Stimulated activated CD4-positive, alpha-beta T cell treated with anti-CD3 and anti-CD28 coated beads, TNF-alpha, amount 100 ng/mL, for 4 hours (primary cell): Measurements from ENCODE around the gene LYPD5.
"Not testable (repeated sequence)": the region's sequence is repeated elsewhere in the genome, so short reads cannot be mapped to it uniquely, and the experiment has no call there.

Source experiments
- DNase-seq, 3 experiments: peaks; one replicate each; pipeline ENCODE4 v3.0.0-alpha.2; 2020; ENCODE audit warnings: low read depth in 3 of 3

The LYPD5 gene

DNA sequence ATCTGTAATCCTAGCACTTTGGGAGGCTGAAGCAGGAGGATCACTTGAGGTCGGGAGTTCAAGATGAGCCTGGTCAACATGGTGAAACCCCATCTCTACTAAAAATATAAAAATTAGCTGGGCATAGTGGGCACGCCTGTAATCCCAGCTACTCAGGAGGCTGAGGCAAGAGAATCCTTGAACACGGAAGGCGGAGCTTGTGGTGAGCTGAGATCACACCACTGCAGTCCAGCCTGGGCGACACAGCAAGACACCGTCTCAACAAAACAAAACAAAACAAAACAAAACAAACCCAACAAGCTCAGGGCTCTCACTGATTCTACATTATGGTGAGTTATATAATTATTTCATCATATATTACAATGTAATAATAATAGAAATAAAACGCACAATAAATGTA is 4.2 kb upstream of the LYPD5 start:
- not testable (repeated sequence) for DNase-seq

DNA sequence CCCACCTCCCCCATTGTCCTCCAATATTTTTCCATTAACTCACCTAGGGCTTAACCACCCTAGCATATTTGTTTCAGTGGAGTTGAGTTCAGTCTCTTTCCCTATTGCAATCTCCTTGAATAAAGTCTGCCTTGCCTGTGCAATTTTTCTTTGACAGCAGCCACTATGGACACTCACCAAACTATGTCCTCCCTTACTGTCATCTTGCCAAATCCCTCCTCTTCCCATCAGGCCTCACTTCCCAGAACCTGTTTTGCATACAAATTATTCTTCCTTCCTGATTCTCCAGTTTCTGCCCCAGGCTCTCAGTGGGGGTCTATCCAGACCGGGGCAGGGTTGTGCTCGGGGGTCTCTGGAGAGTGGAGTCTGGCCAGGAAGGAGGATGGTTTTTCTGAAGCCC is 2.2 kb upstream of the LYPD5 start:
- no peak for DNase-seq

DNA sequence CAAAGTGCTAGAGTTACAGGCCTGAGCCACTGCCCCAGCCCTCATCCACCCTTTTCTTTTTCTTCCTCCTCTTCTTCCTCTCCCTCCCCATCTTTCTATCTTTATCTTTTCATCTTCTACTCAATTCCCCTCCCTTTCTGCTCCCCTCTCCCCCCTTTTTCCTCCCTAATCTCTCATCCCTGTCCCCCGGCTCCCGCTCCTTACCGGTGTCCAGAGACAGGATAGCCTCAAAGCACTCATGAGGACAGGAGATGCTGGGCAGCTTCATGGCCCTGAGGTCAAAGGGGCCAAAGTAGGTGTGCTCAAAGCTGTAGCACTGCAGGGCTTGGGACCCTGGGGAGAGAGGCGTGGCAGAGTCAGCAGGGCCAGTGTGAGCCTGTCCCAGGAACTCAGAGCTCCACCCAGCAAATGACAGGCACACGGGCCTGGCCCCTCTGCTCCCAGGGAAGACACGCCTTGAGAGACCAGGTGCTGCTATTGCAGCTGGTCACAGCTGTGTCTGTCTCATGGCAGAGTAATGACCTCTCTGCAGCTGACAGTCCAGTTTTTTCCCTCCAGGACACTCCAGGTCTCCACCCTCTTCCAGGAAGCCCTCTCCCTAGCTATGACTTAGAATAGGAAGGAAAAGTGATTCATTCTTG is 2.6 kb downstream of the LYPD5 start:
- no peak for DNase-seq

DNA sequence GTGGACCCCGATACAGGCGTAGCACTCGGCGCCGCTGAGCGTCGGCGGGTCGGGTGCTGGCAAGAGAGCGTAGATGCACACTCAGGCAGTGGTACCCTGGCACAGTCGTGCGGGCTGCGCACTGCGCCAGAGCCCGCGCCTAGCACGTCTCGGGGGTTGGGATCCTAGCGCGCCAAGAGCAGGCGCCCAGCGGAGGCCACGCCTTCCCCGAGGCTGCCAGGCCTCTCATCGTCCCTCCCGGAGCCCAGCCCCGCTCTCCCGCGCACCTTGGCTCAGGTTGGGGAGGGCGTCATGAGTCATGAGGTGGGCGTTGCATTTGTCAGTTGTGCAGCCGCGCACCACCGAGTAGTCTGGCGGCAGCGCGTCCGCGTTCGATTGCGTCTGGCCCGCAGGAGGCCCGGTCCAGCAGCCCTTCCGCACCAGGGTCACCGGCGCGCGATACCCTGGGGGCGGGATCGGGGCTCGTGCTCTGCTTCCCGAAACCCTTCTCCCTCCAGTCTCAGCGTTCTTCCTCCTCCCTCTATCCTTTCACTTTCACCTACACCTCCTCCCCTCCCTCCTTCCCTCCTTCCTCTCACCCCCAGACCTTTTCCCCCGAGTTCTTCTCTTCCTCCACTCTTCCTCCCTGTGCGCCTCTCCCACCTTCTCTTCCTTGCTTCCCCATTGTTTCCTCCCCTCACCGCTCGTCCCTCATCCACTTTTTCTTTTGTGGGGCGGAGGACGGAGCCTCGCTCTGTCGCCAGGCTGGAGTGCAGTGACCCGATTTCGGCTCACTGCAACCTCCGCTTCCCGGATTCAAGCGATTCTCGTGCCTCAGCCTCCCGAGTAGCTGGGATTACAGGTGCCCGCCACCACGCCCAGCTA is 3.5 kb downstream of the LYPD5 start:
- peak; percentile 47 to 76 (median 64) for DNase-seq

DNA sequence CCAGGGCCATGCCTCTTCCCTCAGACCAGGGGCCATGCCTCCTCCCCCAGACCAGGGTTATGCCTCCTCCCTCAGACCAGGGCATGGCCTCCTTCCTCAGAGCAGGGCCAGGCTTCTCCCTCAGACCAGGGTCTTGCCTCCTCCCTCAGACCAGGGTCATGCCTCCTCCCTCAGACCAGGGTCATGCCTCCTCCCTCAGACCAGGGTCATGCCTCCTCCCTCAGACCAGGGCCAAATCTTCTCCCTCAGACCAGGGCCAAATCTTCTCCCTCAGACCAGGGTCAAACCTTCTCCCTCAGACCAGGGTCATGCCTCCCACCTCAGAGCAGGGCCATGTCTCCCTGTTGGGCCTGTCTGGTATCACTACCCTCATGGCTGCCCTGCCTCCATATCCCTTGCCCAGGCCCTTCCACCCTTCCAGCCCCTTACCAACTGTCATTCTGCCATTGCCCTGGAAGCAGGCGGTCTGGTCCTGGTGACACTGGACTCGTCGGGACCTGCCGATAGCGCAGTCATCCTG is 4.2 kb downstream of the LYPD5 start:
- DNase-seq: no peak

DNA sequence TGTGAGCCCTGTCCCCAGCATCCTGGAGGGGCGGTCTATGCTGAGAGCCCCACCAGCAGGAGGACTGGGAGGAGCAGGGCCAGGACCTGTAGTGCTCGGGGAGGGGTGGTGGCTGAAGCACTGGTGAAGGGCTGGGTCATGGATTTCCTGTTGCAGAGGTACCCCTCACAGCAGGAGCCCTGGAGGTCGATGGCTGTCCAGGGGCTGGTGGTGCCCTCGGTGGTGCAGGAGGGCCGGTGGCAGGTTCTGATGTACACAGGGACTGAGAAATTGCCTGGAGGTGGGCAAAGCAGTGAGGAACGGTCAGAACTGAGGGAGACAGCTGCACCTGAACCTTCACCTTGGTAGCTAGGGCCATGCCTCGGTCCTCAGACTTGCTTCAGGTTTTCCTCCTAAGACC is 4.7 kb downstream of the LYPD5 start:
- DNase-seq: no peak

DNA sequence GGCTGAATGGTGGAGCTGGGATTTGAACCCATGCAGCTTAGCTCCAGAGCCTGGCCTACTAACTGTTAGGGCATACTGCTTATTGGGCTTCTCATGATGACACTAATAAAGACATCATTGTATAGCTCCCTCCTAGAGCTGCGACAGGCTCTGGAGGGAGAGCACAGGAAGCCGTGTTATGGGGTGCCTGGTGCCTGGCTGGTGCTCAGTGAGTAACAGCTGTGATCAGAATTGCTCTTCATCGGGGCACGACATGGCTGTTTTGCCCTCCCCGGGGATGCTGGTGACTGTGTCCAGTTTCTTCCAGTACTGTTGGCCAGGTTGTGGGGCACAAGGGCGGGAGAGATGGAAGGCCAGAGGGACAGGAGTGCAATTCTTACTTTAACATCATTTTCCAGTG is 5.1 kb downstream of the LYPD5 start:
- no peak for DNase-seq

DNA sequence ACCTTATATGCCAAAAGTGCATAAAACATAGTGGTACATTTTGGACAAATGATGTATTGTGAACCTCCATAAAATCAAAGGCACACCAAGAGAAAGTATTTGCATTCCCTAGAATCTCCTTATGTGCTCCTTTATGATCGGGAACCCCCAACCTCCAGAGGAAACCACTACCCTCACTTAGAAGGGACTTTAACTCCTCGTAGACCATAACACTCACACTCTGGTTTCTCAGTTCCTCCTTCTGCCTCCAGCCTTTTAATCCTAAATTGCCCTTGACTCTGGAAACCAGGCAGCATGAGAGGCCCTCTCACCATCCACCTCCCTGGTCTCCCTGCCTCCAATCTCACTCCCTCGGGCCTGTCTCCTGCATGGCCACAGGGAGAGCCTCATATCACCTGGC is 11.7 kb downstream of the LYPD5 start:
- DNase-seq: no peak

DNA sequence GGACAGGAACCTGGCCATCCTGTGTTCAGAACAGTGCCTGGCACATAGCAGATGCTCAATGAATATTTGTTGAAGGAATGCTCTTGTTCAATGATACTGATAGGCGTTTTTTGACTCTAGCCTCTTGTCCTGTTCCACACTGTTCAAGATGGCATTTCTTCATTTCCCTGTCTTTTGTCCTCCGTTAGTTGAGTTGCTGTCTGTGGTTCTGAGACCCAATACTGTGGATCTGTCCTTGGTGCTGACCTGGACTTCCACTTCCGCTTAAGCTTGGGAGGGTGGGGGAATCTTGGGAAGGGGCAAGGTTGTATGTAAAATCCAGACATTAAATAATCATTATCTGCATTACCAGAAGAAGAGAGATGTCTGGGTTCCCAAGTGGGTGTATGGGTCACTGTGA is 13.2 kb downstream of the LYPD5 start:
- DNase-seq: no peak

DNA sequence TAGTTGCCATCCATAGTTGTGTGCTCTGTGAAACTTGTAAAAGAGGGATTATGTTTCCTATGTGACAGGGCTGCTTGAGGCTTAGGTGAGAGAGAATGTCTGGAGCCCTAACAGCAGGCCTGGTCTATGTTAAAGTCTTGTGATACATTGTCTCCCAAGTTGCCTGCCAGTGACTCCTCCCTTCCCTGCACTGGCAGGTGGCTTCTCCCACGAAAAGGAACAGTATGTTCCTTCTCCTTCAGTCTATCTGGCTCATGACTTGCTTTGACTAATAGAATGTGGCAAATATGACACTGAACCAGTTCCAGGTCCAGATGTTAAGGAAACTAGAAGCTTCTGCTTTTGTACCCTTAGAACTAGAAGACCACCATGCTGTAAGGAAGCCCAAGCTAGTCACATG is 15.6 kb downstream of the LYPD5 start:
- DNase-seq: no peak

DNA sequence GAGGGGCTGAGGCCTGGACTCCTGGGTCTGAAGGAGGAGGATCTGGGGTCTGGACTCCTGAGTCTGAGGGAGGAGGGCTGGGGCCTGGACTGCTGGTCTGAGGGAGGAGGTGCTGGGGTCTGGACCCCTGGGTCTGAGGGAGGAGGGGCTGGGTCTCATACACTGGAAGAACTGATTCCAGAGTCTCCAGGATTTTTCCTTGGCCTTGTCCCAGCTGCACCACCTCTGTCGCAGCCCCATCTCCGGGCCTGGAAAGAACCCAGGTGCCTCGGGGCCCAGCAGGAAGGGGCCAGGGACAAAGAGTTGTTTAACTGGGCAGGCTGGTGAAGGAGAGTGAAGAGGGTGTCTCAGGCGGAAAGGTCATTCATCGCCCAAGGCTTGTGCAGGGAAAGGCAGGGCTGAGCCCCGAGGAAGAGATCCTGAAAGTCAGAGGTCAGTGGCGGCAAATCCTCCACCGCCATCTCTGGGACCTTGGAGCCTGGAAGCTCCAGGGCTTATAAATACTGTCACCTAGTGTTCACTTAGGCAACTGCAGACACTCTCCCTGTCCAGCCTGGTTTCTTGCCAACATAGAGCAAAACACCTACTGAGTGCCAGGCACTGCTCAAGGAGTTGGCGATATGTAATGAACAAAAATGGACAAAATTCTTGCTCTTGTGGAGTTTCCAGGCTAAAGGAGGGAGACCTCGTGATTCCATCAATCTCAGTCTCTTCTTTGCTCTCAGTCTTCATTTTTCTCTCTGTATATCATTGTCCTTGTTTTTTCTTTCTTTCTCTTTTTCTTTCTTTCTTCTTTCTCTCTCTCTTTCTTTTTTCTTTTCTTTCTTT is 17.1 kb downstream of the LYPD5 start:
- DNase-seq: no peak

DNA sequence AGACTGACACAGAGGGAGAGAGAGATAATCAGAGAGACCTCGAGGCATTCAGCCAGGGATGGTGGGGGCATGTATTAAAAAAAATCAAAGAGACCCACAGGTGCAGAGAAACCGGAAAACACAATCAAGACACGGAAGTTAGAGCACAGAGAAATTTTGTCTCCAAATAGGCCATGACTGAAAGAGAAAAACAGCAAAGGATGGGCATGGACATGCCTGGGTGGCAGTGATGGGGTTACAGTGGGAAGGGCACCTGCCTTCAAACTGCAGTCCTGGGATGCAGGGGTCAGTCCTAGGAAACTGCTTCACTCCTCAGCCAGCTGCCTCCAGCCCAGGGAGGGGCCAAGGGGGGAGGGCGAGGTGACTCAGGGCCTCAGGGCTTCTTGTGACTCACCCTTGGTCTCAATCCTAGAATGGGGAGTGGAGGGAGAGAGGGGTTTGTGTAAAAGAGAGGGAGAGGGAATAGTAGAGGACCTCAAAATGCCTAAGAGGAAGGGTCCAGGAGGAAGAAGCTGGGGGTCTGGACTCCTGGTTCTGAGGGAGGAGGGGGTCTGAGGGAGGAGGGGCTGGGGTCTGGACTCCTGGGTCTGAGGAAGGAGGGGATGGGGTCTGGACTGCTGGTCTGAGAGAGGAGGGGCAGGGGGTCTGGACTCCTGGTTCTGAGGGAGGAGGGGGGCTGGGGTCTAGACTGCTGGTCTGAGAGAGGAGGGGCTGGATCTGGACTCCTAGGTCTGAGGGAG is 17.8 kb downstream of the LYPD5 start:
- peak in 2 of 3 experiments; percentile 45 to 49 for DNase-seq

DNA sequence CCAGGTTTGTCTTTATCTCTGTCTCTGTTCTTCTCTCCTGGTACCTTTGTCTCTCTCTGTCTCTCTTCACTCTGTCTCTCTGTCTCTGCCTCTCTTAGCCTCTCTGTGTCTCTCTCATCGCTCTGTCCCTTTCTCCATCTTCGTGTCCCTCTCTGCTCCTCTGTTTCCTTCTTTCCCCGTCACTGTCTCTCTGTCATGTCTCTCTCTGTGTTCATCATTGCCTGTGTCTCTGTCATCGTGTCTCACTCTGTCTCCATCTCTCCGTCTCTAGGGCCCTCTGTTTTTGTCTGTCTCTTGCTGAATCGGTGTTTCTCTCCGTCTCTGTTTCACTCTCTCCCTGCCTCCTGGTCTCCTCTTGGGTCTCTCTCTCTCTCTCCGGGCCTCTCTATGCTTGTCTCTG is 18.6 kb downstream of the LYPD5 start:
- no peak for DNase-seq

DNA sequence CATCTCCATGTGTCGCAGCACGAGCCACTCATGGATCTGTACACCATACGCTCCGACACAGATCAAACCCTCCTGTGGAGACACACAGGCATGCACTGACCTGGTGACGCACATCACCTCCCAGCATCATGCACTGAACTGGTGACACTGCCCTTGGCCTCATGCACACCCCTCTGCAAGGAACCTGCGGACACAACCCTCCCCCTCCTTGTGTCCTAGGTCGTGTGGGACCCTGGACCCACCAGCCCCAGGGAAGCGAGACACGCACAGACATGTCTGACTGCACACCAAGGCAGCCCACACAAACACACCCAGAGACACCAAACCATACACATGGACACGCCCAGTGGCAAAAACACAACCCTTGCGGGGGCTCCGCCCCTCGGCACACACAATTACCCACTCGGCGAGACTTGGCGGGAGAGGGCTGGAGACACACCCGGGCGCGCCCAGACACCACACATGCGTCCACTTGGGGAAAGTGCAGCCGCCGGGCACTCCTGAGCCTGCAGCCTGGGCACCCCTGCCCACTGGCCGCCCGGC is 19.5 kb downstream of the LYPD5 start:
- no peak for DNase-seq

DNA sequence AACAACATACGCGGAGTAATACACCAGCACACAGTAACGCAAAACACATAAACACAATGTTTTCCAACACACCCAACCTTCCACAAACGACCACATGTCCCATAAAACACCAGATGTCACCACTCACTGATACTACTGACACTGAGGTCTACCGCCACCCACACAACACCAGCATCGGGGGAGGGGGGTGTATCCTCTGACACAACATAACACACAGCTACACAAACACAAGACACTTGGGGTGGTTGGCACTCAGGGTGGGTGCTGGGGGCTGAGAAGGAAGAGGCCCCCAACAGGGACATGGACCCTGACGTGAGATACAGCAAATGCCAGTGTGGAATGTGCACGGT is 20.0 kb downstream of the LYPD5 start:
- no peak for DNase-seq

DNA sequence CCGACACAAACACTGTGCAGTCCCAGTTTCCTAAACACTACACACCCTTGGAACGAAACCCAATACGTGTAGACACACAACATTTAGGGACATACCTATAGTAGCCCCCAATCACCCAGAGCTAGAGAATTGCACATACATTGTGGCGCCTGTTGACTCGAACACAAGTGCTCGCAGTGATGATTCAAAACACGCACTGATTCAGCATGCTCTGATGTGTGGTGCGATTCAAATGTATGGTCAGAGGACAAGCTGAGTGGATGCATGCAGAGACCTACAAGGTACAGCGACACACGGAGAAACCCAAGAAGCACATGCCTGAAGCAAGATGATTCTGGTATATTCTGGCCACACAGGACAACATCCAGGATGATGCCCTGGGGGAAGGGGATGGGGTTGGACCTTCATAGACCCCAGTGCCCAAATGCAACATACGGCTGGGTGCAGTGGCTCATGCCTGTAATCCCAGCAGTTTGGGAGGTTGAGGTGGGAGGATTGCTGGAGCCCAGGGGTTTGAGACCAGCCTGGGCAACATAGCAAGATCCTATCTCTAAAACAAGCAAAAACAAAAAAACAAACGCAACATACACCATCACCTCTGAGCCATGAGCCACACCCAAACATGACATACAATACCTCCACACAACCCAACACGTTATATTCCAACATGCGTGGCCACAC is 20.5 kb downstream of the LYPD5 start:
- DNase-seq: no peak

DNA sequence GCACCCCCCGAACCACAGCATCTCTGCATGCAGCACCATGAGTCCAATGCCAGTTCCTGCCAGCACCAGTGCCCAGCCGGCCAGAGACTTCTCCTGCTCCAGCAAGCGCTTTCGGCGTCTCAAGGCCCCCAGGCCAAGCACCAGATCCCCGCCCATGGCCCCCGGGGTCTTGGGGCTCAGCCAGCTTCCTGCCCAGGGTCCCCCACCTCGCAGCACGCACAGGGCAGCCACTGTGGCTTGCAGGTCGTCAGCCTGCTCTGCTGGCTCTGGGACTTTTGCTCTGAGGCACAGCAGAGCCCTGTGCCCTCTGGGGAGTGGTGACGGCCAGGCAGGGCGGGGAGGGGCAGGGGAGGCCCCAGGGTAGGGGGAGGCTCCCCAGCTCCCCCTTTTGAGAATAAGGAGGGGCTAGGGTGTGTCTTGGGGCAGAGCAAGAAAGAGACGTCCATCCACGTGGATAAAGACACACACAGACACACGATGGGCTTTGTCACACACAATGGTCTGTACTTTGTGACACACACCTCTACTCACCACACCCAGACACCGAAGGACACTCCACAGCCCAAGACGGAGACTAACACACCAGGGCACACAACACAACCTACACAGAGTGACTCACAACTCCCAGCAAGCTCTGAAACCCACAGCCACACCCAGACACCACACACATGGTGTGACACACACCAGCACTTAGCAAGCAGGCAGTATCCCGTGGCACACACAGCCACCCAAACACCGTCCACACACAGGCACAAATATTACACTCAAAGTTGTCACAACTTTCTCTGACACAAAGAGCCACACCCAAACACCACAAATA is 21.3 kb downstream of the LYPD5 start, which contains the start of gene KCNN4:
Gene KCNN4, minus strand, starts transcription at position 268 of the 820 bp plus-strand sequence. Its CDS starts 112 bp downstream, at position 156.
- DNase-seq: peak in 2 of 3 experiments; percentile 48

DNA sequence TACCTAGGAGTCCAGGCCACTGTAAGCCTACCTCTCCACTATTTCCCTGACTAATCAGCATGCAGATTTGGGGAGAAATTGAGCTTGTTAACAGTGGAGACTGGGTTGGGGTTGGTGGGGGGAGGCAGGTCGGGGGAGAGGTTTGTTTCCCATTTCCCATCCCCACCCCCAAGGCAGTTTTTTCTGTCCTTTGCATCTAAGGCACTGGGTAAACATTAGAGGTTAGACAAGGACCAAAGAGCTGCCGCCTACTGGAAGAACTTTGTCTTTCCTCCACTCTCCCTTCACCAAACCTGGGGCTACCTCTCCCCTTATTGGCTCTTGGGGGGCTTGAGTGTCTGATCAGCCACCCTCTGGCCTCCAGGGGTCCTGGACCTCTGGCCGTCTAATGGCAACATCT is 22.4 kb downstream of the LYPD5 start:
- no peak for DNase-seq

DNA sequence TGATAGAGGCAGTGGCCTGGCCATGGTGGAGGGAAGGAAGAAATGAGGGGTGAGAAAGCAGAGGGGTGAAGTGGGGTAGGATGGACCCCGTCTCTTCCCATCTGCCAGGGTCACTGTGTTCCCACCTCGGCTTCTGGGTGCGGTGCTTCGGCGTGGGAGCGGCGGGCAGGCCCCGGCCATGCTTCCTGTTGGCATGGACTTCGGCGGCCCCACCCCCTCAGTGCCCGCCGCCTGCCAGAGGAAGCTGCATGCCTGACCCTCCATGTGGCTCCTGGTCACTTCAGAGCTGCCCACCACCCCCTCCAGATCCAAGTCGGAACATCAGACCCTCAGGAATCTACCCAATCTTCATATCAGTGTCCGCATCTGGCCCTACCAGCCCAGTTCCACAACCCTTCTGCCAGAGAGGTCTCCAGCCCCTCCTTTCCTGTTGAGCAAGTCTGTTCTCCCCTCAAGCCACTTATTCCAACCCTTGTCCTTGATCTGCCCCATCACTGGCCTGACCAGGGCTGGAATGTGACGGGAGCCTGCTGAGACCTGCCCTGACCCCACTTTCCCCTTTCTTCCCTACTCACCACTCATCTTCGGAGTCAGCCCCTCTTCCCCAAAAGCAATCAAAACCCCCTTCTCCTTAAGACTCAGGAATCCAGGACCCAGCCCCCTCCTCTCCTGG is 23.0 kb downstream of the LYPD5 start:
- no peak for DNase-seq
